GM21423 (cell line): Measurements from ENCODE around the gene CISD1.
A peak's percentile ranks its signal among the peaks of the same experiment; 100 is the strongest.
"Not testable (repeated sequence)": the region's sequence is repeated elsewhere in the genome, so short reads cannot be mapped to it uniquely, and the experiment has no call there.

Experiments
- ATAC-seq: cut with Tn5 transposase; IDR thresholded peaks from one replicate; pipeline ENCODE4 v1.9.1; 2021; ENCODE audit warnings: mild to moderate bottlenecking, moderate library complexity; ENCODE audit not compliant: unreplicated experiment

Gene CISD1

DNA sequence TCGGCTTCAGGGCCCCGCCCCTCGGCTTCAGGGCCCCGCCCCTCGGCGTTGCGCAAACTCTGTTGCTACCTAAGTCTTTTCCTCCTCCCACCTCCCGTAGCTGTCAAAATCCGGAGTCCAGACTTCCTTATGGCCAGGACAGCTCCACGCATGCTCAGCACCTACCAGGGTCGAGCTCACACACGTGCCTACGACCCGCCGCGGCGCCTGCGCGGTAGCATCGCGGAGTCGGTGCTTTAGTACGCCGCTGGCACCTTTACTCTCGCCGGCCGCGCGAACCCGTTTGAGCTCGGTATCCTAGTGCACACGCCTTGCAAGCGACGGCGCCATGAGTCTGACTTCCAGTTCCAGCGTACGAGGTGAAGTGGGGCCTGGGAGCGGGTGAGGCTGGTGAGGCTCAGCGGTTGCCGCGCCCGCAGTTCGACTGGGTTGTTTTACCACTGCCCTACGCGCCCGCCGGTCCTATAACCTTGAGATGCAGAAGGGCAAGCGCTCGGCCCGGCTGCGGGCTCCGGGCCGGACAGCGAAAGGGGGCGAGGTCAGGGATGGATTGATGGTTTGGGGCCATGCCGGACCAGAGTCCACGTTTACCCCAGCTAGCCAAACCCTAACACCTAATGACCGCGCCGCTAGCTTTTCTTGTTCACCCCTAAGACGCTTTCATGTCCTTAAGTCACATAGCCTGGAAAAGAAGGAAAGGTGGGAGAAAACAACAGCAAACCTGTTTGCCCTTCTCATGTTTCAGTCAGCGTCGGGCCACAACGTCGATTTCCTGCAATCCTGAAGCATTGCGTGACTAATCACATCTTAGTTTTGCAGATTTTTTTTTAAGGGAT lies at the start of gene CISD1:
CISD1 (plus strand) TSS at position 217 of the 836 bp plus-strand sequence; CDS start at position 329, 112 bp downstream.
- ATAC-seq: peak; percentile 62

DNA sequence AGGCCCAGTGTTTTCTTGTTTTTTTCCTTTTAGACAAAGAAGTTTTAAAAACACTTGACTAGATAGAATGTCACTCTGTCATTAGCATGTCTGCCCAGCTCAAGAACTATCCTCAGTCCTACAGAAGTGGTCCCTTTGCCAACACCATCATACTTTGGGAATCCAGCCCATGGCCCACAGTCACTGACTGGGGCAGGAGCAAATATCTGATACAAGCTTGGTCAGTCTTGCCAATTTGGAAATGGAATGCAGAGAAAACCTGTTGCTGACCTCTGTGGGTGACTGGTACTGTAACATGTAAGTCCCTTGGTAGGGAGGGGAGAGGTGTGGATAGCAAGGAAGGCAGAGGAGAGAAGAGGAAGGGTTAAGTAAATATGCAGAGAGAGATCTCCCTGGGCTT lies 49.1 kb upstream of the CISD1 start:
- no peak for ATAC-seq

DNA sequence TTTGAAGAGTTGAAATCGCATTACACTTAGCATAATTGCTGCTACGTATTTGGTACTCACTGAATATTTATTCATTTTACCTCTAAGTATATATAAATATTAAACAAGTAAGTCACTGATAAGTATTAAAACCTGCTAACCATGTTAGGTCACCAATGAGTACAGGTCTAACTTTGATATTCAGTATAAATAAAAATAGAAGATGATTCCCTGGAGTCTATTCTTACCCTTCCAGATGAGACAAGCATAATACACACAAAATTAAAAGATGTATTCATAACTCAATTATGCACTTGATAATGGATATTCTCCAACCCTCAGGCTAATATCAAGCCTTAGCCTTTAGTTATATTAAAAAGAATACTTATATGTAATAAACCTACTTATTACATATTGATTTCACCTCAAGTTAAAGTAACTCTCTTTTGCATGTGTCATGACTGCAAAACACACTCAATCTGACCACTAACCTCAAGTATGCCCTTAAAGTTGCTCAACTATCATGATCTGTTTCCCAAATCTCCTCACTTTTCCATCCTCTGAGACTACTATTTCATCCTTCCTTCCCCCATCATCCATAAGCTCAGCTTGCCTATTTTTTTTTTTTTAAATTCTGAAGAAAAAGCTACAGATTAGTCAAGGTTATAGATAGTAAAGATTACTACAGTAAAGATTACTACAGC lies 48.1 kb upstream of the CISD1 start:
- no peak for ATAC-seq

DNA sequence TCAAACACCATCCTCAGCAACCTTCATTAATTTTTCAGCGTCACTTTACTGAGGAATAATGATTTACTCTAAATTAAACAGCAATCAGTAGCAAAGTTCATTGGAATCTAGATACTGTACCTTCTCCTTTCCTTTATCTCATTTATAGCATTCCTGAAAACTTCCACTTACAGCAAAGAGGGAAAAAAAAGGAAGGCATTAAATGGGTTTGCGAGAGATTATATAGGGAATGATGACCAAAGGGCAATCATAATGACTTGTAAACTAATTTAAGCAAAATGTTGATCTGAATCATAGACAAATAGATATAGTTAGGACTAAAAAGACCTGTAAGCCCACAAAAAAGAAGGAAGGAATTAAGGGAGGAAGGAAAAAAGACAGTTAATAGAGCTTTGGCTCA lies 43.3 kb upstream of the CISD1 start:
- ATAC-seq: no peak

DNA sequence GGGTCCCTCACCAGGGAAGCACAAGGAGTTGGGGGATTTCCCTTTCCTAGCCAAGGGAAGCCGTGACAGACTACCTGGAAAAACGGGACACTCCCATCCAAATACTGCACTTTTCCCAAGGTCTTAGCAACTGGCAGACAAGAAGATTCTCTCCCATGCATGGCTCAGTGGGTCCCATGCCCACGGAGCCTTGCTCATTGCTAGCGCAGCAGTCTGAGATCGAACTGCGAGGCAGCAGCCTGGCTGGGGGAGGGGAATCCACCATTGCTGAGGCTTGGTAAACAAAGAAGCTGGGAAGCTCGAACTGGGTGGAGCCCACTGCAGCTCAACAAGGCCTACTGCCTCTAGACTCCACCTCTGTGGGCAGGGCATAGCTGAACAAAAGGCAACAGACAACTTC lies 39.1 kb upstream of the CISD1 start:
- ATAC-seq: not testable (repeated sequence)

DNA sequence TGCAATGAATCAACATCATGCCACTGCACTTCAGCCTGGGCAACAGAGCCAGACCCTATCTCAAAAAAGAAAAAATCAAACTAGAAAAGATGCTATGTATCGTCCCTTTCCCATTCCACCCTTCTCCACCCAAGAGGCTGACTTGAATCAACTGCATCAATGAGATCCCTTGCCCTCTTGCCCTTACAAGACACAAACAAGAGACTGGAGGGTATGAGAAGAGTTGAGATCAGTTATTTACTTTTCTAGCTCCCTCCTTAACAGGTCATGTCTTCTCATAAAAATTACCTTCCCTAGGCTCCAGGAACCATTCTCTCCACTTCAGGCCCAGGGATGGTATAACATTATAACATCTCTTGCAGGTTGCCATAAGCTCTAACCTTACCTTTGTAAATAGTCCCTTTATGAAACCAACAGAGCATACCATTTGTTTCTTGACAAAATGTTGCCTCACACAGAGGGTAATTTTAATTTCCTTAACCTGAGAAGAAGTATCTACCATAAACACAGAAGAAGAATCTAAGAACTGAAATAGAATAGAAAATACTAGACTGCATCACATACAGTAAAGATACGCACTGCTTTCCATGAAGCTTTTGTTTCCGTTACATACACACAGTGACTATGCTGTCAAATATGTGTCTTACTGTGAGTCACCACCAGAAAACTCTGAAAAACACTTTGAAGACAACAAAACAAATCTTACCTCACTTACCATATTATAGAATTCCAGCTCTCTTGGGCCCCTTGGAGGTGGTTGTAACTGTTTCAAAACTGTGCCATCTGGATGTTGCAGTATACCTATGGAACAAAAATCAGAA lies 31.7 kb upstream of the CISD1 start:
- ATAC-seq: no peak

DNA sequence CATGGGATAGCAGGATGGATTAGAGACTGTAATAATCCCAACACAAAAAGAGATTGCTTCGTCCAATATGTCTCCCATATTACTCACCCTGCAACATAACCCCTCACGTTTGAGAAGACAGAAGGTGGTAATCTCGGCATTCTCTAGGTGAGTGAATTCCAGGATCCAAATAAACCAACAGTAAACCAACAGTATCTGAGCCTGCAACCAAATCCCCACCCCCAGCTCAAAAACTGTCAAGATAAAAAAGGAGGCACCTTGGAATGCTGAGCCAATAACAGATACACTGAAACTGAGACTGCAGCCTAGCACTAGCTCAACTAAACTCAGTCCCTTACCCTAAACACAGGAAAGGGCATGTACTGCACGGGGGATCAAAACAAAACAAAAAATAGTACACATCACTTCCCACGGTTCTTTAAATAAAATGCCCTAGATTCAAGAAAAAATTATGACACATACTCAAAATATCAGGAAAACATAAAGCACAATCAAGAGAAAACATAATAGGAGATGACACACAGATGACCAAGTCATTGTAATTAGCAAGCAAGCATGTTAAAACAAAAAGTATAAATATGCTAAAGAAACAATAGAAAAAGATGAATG lies 29.3 kb upstream of the CISD1 start:
- ATAC-seq: no peak

DNA sequence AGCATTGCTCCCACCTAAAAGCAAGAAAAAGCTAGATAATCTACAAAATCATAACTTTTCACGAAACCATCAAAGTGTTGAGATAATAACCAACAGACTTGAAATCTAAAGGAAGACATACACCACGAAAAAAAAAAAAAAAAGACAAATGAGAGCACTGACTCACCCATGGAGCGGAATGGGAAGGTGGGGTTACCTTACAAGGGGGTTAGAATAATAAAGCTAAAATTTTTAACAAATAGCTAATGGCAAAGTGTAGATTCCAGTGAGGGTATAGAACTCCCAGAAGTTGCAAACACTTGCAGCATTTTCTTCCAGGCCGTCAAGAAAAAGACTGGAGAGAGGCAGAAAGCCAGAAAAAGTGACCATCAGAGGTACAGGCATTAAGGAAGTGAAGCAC lies 28.4 kb upstream of the CISD1 start:
- ATAC-seq: no peak

DNA sequence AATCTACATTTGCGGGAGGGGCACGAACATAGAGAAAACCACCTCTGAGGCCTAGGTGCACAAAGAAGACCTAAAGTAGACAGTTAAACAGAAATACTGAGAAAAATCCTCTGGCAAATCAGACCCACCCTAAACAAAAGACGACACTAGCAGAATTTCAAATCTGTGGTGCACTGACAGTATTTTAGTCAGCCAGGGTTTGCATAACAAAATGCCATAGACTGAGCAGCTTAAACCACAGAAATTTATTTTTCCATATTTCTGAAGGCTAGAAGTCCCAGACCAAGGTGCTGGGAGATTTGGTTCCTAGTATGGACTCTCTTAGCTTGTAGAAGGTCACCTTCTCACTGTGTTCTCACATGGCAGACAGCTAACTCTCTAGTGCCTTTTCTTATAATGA lies 27.6 kb upstream of the CISD1 start:
- no peak for ATAC-seq

DNA sequence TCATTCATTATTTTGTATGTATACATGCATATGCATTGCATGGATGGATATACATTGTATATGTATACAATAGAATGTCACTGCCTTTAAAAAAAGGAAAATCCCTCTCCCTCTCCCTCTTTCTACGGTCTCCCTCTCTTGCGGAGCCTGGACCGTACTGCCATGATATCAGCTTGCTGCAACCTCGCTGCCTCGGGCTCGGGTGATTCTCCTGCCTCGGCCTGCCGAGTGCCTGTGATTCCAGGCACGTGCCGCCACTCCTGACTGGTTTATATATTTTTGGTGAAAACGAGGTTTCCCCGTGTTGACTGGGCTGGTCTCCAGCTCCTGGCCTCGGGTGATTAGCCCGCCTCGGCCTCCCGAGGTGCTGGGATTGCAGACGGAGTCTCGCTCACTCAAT lies 25.7 kb upstream of the CISD1 start:
- ATAC-seq: no peak

DNA sequence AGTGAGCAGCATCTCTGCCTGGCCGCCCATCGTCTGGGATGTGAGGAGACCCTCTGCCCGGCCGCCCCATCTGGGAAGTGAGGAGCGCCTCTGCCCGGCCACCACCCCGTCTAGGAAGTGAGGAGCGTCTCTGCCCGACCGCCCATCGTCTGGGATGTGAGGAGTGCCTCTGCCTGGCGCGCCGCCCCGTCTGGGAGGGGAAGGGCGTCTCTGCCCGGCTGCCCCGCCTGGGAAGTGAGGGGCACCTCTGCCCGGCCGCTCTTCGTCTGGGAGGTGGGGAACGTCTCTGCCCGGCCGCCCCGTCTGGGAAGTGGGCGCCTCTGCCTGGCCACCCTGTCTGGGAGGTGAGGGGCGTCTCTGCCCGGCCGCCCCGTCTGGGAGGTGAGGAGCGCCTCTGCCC lies 25.2 kb upstream of the CISD1 start:
- not testable (repeated sequence) for ATAC-seq

DNA sequence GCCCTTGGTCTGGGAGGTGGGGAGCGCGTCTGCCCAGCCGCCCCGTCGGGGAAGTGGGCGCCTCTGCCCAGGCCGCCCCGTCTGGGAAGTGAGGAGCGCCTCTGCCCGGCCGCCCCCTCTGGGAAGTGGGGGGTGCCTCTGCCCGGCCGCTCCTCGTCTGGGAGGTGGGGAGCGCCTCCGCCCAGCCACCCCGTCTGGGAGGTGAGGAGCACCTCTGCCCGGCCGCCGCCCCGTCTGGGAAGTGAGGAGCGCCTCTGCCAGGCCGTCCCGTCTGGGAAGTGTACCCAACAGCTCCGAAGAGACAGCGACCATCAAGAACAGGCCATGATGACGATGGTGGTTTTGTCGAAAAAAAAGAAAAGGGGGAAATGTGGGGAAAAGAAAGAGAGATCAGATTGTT lies 24.7 kb upstream of the CISD1 start:
- not testable (repeated sequence) for ATAC-seq

DNA sequence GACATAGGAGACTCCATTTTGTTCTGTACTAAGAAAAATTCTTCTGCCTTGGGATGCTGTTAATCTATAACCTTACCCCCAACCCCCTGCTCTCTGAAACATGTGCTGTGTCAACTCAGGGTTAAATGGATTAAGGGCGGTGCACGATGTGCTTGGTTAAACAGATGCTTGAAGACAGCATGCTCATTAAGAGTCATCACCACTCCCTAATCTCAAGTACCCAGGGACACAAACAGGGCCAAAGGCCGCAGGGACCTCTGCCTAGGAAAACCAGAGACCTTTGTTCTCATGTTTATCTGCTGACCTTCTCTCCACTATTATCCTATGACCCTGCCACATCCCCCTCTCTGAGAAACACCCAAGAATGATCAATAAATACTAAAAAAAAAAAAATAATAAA lies 24.3 kb upstream of the CISD1 start:
- ATAC-seq: not testable (repeated sequence)

DNA sequence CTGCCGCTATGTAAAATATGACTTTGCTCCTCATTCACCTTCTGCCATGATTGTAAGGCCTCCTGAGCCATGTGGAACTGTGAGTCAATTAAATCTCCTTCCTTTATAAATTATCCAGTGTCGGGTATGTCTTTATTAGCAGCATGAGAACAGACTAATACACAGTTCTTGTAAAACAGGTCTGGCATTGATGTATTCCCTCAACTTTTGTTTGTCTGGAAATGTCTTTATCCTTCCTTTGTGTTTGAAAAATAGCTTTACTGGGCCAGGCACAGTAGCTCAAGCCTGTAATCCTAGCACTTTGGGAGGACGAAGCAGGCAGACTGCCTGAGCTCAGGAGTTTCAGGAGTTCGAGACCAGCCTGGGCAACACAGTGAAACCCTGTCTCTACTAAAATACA lies 15.8 kb upstream of the CISD1 start:
- no peak for ATAC-seq

DNA sequence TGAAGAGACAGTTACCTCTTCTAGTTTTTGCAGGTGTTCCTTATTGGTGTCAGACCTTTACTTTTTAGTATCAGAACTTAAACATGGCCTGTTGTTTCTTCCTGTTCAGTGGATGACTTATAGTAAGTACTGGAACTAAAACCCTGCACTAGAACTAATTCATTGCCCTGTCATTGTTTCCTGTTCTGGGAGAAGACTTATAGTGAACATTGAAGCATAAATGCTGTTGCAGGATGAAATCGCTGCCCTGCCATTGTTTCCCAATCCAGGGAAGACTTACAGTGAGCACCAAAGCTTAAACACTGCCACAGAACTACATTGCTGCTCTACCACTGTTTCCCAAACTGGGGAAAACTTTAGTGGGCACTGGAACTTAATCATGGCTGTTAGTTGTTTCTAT lies 14.3 kb upstream of the CISD1 start:
- no peak for ATAC-seq

DNA sequence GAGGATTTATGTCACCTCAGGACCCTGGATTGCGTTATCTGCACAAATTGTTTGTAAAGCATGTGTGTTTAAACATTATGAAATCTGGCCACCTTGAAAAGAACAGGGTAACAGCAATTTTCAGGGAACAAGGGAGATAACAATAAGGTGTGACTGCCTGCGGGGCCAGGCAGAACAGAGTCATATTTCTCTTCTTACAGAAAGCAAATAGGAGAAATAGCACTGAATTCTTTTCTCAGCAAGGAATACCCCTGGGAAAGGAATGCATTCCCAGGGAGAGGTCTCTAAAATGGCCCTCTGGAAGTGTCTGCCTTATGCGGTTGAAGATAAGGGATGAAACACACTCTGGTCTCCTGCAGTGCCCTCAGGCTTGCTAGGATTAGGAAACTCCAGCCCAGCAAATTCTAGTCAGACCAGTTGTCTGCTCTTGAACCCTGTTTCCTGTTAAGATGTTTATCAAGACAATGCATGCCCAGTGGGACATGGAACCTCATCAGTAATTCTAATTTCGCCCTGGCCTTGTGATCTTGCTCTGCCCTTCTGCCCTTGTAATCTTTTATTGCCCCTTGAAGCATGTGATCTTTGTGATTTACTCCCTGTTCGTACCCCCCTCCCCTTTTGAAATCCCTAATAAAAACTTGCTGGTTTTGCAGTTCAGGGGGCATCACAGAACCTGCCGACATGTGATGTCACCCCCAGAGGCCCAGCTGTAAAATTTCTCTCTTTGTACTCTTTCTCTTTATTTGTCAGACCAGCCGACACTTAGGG lies 12.8 kb upstream of the CISD1 start:
- ATAC-seq: not testable (repeated sequence)

DNA sequence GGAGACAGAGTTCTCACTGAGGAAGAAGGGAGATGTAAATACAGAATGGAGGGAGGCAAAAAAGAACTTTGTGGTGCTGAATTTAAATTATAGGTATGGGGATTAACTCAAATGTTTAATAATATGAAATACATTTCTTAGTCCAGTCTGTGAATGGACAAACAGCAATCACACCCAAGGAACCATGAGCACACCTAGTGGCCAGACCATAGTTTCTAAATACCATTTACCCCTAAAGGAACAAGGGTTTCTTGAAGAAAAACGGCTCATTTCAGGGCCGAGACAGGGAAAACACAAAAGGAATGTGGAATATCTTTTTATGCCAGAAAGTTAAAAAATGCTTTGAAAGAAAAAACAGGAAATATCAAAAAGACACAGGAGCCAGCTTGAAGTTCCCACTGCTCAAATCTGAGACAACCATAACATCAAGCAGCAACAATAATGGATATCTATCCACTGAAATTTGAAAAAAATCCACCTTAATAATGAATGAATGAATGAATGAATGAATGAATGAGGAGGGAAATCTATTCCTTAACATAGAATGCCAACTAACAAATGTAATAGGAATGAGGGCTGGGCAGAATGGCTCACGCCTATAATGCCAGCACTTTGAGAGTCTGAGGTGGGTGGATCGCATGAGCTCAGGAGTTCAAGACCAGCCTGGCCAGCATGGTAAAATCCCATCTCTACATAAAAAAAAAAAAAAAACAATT lies 9.8 kb upstream of the CISD1 start:
- ATAC-seq: no peak

DNA sequence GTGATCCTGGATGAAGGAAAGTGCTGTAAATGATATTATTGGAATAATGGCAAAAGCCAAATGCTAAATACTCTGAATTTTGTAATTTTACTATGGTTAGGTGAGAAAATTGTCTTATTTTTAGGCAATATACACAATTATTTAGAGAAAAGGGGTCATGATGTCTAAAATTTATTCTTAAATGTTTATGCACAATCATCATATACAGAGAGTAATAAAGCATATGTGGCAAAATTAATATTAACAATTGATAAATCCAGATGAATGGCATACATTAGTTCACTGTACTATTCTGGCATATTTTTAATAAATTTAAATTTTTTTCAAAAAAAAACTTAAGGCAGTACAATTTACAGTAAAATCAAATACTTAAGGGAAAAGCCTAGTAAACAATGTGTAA lies 8.6 kb upstream of the CISD1 start:
- ATAC-seq: no peak

DNA sequence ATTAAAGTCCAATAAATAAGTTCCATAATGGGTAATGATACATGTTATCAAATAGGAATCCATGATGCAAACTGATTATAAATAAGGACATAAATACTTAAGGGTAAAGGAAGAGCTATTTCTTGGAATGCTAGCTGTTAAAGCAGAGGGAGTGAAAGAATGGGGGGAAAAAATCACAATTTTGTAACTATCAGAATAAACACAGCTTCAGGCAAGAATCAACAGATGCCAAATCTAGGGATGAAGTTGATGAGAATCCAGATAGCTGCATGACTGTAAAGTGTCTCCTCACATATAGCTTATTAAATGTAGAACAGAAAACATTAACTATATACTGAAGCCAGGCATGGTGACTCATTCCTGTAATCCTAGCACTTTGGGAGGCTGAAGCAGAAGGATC lies 6.2 kb upstream of the CISD1 start:
- ATAC-seq: no peak

DNA sequence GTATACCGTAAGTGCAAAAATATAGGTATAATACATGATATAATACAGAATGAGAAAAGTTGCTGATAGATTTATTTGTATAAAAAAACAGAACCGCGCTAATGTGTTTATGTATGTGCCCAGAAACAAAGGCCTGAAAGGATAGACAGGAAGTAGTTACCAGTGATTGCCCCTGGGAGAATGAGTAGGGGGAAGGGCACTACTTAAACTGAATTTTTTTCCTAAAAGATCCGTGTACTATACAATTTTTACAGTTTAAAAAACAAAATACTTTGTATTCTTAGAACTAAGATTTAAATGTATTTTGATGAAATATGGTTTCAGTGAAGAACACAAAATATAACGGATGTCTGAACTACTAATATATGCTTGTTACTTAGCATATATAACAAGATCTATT lies 4.2 kb upstream of the CISD1 start:
- ATAC-seq: no peak
